Stimulated activated CD4-positive, alpha-beta T cell treated with anti-CD3 and anti-CD28 coated beads, Interleukin-12 subunit alpha, Interleukin-12 subunit beta, amount 100 ng/mL, for 4 hours (primary cell): Measurements from ENCODE around the gene PRR9.

Source experiments
- DNase-seq: peaks from one replicate; pipeline ENCODE4 v3.0.0-alpha.2; 2020

The PRR9 gene

GRCh38 chr1:153231363-153231762, 14.0 kb downstream of the PRR9 start:
- DNase-seq = no peak

DNA sequence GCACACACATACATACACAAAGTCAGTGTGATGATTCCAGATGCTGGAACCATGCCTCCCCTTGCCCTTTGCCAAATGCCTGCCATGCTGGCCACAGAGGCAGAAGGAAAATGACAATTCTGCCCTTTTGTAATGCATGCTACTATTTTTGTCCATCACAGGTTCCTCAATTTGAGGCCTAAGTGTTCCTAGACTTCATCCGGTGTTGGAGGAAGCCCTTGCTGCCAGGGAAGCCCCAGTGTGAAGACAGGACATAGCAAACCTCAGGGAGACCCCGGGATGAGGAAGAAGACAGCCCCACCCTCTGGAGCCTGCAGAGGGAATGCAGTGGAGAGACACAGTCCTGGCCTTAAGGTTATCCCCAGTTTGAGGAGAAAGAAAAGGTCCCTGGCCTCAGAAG, 14.4 kb downstream of the PRR9 start:
- no peak for DNase-seq

DNA sequence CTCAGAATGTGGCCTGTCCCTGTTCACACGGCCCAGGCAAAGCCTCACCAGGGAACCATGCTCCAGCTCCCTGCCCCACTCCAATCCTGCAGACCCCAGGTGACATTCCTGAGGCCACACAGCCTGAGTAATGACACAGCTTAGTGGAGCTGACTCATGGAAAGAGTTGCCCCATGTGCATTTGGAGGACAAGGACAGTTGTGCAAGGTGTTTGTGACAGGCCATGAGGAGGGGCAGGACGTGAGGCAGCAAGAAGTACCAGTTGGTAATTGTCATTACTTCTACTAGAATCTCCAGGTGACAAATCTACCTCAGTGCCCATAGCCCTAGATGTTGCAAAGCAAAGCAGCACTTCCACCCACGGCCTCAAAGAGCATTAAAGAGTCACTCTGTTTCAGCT, 15.2 kb downstream of the PRR9 start:
- DNase-seq = no peak

DNA sequence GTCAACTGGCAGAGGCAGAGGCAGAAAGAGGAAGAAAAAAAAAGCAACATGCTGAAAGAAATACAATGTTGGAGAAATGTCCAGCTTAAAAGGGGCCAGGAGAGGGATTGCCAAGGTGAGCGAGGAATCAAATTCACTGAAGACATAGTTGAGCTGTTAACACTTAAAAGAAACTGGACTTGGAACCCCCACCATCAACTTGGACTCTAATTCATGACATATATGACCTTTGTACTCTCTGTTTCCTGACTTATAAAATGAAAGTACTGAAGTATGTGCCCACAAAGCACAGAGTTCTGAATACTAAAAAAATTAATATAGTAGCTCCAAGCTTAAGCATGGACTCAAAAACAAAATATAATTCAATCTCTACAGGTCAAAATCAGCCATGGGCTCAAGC, 16.1 kb downstream of the PRR9 start:
- no peak for DNase-seq

GRCh38 chr1:153238527-153238926, 21.1 kb downstream of the PRR9 start:
- DNase-seq = no peak

DNA sequence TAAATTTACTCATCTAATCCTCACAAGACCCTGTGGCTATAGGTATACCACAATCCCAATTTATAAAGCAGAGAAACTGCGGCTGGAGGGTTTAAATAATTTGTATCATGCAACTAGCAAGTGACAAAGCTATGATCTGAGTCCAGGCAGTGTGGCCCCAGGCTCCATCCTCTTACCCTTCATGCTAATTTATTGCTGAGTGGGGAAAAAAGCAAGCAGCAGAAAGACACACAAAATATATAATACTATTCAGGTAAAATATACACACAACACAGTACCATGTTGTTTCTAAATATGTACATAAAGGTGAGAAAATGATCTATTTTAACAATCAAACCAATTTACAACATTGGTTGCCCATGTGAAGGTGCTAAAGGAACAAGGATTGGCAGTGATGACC, 24.8 kb downstream of the PRR9 start:
- no peak for DNase-seq

- DNase-seq = no peak
These were observed 28.1 kb downstream of the PRR9 start for GRCh38 chr1:153245466-153245865.

GRCh38 chr1:153246018-153246417, 28.6 kb downstream of the PRR9 start:
- no peak for DNase-seq

- DNase-seq = no peak
These were observed 29.4 kb downstream of the PRR9 start for GRCh38 chr1:153246825-153247224.

DNA sequence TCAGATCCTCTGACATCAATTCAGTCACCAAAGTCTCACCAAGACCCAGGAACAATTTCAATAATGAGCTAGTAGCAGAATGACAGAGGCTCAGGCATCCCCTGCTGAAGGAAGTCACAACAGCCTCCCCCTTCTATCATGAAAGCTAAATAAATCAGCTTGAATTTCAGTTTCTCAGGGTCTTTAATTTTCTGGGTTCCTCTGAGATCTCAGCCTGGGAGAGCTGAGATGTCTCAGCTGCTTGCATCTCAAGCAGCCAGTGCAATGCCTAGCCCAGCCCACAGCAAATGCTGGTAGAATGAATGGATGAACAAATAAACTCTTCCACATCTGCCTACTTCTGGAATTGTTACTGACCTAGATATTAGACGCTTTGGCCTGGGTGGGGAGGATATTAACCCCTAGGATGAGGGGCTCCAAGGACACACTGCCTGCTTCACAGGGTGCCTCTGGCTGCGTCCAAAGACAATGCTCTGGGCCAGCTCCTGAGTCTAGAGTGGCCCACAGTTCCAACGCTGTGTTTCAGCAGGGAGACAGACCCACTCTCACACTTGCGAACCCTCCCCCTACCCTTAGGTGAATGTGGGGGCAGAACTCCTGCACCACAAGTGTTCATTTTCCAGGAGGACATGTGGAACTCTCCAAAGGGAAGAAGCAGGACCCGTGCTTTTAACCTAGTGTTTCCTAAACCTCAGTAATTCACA, 30.9 kb downstream of the PRR9 start:
- no peak for DNase-seq

DNA sequence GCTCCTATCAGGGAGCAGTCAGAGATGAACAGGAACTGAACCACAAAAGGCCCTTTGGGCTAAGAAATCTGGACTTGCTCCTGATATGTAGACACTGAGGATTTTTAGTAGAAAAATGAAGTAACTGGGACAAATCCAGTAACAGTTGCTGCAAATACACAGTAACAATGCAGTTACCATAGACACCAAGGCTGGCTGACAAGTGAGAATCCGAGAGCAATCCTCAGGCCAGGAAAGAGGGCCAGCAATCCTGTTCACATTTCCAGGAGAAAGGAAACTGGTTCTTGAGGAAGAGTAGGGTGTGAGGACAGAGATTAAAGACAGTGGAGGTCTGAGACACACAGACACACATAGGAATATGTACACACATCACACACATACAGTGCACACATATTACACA, 32.8 kb downstream of the PRR9 start:
- no peak for DNase-seq

DNA sequence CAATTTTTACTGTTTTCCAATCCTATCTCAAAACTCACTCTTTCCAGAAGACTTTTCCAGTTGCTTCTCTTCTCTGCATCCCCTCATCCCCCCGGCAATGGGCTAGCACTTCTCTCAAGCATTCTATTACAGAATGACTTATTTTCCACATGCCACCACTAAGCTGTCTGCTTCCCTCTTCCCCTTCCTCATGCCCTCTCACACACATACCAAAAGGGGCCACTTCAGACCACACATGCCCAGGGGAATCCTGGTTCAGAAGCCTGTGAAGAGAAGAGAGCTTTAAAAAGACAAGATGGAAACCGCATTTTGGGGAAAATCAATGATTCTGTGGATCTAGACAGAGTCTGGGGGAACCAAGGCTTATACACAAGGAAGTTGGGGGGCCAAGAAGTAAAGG, 33.7 kb downstream of the PRR9 start:
- DNase-seq = no peak

DNA sequence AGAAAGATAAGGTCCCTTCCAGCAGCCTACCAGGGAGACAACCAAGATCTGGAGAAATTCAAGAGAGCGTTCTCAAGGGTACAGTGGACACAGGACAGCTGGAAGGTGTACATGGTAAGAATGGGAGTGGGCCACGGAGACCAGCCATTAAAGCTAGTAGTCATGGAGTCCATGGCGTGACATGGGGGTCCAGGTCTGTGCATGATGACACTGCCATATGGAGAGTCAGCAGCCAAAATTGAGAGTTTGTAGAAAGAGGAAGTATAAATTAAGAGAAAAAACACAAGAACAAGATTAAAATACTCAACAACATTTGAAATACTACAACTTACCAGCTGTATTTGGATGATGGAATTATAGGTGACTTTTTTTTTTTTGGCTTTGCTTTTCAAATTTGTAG, 34.2 kb downstream of the PRR9 start:
- DNase-seq = no peak

DNA sequence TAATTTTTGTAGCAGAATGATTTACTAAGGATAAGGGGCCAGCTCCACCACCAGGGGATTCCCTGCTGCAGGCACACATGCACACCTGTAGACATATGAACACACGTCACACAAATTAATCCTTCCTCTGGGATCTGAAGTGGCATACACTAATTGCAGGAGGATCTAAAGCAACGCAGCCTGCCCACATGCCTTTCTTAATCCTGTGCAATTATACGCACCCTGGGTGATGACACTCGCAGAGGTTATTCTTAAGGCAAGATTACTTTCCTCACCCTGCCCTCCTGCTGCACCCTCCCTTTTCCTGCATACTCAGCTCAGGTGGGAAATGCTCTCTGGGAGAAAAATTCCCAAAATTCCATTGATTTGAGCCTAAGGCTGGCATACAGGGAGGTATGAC, 34.6 kb downstream of the PRR9 start:
- DNase-seq = no peak

DNA sequence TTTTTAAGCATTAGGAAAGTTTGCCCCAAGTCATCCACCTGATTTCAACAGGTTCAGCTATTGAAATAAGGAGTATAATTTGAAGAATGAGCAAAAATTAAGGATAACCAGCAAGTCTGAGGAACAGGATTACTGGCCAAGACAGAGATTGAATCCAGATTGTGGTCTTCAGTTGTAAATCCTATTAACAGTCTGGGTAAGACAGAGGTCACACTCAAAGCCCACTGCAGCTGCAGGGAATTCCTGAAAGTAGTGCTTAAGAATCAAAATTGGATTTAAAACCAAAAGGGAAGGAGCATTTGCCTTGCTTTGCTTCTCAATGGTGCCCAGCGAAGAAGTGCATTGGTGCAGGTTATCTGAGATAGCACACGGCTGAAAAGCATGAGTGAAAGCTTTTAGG, 35.7 kb downstream of the PRR9 start:
- DNase-seq = no peak

GRCh38 chr1:153253693-153254092, 36.3 kb downstream of the PRR9 start:
- no peak for DNase-seq

GRCh38 chr1:153259387-153259786, 42.0 kb downstream of the PRR9 start, which contains the start of gene LORICRIN:
Gene LORICRIN (plus strand): TSS chr1:153259687. CDS start chr1:153260950, 1,263 bp downstream.
- DNase-seq = no peak

- DNase-seq = peak; percentile 7
These were observed 43.3 kb downstream of the PRR9 start for GRCh38 chr1:153260585-153261280.

GRCh38 chr1:153261281-153262069, 44.1 kb downstream of the PRR9 start:
- DNase-seq = peak; percentile 18

DNA sequence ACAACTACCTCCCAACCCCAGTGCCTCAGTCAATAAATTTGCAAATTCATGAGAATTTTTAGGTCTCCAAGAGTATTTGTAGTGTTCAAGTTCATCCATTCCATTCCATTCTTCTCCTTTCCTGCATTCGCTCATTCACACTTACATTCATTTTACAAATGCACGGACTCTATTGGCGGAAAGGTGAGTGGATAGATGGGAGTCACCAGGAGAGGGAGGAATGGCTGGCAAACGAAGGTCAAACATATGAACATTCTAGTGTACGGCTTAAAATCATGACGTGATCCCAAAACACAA, 44.6 kb downstream of the PRR9 start:
- DNase-seq = no peak

DNA sequence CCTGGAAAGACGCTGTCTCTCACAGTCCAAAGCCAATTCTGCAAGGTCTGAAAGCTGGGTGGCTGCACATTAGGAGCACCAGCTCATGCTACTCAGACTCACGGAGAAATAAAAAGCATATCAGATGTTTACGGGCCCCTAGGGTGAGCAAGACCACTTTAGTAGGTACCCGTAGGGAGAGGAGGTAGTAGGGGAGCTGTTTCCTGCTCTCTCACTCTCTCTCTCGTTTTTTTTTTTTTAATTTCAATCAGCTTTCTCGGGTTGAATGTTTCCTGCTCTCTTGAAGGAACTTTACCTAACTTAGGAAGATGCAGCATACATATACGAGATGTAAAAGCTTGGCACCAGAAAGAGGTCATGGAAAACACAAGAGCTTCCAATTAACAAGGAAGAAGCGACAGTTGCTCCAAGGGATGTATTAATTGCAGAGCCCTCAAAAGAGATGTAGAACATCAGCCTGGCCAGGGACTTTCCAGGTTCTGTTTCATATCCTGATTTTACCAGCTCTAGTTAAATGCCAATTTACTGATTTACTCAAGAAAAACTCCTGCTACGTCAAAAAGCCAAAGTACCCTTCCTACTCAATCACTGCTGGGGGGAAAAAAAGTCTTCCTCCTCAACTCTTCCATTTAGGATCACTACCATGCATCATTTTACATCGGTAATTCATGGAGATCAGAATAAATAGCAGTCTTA, 45.2 kb downstream of the PRR9 start:
- no peak for DNase-seq

- DNase-seq = no peak
These were observed 48.1 kb downstream of the PRR9 start for GRCh38 chr1:153265457-153265856.
